ENCODE results near the gene DCLK1.

The DCLK1 gene

DNA sequence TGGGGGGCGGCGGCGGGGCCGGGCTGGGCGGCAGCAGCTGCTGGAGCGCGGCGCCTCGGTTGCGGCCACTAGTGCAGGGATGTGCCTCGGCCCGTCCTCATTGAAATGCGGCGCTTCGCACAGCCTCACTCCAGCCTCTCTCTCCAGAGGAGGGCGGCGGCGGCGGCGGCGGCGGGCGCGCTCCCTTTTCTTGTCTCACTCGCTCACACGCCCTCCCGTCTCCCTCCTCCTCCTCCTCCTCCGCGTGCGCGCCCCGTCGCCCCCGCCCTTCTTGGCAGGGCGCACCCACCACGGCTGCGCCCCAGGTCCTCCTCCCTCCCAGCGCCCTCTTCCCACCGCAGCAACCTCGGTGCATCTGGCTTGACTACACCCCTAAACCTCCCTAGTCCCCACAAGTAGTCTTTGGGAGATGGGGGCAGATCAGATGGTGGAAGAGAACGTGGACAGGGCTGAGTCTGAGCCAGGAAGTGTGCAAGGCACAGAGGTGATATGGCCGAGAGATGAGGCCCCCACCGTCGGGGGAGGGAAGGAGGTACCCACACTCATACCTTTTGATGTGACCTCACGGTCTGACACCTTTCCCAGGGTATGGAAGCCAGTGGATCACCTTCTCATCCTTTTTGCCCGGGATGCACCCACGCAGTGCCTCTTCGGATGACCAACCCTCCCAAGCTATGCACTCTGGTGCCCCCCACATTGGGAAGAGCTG lies at the start of gene DCLK1:
DCLK1 (minus strand) TSS at position 161 of the 709 bp plus-strand sequence.
- no peak for DNase-seq

DNA sequence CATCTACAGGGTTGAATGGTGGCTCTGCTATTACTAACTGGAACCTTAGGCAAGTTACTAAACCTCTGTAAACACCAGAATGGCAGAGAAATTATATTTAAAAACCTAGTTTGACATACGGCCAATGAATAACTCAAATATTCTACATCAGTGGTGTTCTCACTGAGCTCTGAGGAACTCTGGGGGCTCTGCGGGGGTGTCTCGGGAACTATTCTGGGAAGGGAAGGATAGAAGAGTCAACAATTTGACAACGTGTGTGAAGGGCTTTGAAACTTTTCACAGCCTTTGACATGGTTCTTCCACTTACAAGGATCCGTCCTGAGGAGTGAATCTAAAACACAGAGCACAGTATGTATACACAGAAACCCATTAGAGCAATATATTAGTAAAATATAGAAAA lies 44.4 kb upstream of the DCLK1 start:
- no peak for DNase-seq

DNA sequence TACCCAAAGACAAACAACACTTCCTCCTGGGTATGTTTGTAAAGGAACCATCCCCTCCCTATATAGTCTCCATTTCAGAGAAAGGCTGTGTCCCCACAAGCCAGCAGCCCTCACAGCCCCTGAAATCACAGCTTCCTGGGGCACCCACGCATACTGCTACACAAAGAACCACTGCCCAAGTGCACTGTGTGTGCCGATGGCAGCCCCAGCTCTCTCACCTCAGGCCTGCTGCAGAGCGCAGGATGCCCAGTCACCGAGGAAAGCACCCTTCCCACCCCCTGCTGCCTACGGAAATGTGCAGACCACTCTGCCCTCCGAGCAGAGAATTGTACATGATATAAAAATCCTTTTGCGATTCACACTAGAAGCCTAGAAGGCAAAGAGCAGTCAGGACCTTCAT lies 43.7 kb upstream of the DCLK1 start:
- no peak for DNase-seq

DNA sequence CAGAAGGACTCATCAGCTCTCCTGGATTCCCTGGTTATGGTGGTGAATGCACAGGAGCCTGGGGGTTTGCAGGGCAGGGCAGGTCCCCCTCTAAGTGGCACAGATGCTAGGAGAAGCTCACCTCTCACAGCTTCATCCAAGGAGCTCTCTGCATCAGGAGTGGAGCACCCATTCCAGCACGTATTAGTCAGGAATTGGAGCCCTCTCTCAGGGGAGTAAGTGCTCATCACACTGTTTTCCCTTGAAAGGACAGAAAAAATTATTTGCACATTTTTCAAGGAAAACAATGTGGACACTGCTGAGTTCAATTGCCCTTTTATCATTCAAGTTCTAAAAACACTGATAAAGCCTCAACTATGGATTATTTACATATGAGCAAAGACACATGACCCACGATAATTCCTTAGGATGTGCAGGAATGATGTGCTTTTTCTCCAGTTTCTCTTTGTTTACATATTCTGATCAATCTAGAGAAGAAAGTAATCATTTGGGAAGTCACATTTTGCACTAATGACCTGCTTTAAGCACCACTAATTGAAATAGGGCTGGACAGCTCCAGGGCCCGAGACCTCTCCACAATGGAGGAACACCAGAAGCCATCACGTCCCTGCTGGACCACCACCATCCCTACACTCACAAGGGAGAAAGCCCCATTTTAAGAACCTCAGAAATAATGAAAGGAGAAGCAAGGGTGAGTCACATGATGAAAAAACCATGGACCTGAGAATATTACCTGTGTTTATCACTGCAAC lies 42.6 kb upstream of the DCLK1 start:
- no peak for DNase-seq

DNA sequence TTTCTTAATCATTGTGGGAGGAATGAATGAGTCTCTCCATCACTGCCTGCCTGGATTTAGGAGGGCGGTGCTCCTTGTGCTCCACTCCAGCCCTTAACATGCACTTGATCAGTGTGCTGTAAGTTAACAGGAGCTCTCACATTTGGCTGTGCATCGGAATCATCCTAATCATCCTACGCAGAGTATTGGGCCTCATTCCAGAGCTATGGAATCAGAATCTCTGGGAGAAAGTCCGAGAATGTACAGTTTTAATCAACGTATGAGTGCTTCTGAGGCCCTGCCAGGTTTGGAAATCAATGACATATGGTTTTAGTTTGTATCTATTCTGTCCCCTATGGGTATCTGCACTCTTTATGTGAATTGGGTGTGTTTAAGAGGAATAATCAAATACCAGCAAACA lies 34.9 kb upstream of the DCLK1 start:
- no peak for DNase-seq

DNA sequence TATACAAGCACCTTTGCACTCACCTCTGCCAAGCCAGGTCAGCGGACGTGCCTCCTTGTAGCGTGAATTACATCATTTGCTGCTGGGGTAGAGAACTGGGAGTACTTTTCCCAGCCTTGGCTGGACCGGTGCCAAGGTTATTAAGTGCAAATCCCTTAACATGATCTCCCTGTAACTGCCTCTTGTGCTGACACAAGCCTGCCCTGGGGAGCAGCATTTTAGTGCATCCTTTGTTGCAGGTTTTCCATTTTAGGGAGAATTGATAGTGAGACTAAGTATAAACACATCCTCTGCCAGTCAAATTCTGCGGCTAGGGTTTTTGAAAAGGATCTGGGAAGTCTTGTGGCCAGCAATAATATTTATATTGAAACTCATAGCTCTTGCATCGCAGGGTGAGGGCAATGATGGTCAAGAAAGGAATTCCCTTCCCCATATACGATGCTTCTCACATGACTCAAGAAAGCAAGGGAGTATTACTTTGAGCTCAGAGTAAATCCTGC lies 32.7 kb upstream of the DCLK1 start:
- no peak for DNase-seq

DNA sequence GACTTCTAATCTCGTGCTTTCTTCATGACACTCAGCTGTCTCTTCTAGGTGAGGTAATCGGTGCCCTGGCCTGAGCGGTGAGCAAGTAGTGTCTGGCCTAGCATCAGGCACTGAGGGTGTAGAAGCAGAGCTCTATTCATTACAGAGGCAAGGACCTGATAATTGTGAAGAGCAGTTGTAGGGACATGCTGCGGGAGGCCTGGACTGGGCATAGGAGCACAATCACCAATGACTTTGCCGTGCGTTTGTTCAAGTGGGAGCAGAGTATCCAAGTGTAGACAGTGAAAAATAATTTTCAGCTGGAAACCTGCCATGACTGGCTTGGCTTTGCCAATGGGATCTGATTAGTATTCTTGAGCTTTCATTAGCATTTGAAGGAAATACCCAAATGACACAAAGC lies 32.1 kb upstream of the DCLK1 start:
- DNase-seq, result no peak

DNA sequence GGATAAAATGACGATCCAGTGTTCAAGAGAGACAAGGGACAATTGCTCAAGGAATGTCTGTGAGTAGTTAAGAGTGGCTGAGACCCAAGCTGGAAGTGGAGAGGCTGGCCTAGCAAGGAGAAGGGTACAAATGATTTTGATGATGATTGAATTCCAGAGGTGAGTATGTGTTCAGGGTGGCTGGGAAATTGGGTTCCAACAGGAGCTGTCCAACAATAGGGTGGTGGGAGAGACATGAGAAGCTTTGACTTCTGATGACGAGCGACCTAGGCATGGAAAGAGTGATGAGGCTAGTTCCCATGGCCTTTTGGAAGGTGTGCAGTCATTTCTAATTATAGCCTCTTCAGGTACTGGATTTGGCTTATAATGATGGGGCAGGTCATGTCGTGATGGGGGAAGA lies 29.1 kb upstream of the DCLK1 start:
- DNase-seq, result no peak

DNA sequence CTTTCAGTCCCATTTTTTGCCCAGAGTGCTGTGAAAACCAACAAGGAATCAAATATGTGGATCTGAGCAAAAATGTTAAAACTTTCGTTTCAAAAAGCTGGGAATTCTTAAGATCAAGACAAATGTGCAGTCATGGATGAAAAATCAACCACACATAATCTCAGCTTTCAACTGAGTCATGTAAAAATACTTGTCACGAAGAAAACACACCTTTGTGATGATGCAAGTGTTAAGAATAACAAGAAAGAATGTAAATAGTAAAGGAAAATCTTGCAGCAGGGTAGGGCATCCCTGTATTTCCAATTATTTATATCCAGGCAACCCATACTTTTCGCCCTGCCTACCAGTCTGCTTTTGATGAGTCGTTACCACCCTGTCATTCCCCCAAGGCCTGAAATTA lies 27.4 kb upstream of the DCLK1 start:
- no peak for DNase-seq

DNA sequence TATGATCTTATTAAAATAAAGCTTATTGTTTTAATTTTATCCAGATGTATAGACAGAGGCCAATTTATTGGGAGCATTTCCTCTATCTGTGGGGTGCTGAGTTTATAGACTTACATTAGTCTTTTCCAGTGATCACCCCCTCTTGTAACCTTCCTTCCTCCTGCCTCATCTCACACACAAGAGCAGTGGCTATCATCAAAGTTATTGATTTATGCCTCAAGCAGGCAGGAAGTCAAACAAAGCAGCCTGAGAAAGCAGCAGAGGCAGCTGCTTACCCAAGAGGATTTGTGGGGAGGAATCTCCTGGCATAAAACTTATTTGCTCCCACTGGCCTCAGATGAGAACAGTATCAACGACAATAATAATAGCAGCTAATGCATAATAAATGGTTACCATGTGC lies 26.3 kb upstream of the DCLK1 start:
- no peak for DNase-seq

DNA sequence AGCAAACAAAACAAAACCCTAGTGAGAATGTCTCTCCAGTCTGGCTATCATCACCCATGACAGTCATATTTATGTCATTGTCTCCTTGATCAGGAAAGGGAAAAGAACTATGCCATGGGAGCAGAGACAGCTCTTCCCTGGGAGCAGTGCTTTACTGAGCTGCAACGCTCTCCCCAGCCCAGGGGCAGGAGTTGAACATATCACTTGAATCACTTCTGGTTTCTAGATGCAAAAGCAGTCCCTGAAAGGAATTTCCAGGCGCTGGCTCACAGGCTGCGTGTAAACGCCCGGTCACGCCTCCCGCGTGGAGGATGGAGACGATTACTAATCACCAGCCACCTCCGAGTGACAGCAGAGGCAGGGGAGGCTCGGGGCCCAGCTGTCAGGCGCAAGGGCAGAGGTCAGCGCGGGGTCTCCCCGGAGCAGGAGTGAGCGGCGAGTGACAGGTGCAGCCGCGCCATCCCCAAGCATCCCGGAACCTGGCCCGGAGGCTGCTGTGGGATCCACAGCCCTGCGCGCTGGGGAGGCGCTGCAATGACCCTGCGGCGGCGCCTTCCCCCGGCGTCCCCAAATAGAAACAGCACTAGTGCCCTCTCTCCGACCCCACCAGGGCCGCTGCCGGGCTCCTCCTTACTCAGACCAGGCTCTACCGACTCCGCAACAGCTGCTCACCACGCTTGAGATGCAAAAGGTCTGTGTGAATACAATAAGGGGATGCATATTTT lies 23.5 kb upstream of the DCLK1 start:
- no peak for DNase-seq

DNA sequence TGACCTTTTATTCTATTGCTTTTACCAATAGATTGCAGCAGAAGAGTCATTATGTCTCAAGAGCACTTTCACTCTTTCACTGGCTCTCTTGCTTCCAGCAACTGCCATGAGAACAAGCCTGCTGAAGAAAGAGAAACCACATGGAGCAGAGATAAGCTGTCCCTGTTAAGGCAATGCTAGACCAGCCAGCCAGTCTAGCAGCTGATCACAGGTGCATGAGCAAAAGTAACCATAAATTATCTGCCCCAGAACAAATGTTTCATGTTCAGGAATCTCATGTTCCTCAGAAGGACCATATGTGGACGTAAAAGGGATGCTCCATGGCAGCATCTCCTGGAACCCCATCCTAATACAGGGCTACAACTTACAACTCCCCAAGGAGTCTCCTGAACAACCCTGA lies 20.4 kb upstream of the DCLK1 start:
- DNase-seq, result no peak

DNA sequence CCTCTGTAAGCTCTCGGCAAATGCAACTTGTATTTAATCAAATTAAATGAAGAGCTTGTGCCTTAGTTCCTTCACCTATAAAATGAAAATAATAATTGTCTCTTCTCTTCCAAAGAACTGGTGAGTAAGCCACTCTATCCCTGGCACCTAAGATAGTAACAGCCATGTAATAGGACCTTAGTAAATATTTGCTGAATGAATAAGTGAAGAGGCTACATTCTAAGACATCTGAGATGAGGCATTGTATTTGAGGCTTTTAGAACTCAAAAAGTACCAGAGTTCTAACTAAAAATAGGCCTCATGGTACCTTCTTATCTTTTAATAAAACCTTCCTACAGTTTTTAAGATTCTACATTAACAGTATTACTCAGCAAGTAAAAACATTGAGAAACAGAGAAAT lies 17.3 kb upstream of the DCLK1 start:
- no peak for DNase-seq

DNA sequence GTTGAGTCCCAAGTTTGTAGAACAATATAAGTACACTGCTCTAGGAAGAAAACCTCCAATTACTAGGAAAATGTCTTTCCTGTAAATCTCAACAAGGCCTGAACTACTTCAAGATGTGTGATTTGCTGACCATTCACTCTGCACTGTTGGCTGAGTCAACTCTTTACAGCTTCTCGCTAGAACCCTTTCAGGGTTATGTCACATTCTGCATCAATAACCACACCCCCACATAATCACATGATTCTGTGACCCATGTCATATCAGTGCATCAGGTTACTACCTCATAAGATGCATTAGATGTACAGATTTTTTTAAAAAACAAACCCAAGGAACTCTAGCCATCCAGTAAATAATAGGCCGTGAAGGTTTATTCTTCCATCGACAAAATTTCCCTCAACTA lies 16.1 kb upstream of the DCLK1 start:
- no peak for DNase-seq

DNA sequence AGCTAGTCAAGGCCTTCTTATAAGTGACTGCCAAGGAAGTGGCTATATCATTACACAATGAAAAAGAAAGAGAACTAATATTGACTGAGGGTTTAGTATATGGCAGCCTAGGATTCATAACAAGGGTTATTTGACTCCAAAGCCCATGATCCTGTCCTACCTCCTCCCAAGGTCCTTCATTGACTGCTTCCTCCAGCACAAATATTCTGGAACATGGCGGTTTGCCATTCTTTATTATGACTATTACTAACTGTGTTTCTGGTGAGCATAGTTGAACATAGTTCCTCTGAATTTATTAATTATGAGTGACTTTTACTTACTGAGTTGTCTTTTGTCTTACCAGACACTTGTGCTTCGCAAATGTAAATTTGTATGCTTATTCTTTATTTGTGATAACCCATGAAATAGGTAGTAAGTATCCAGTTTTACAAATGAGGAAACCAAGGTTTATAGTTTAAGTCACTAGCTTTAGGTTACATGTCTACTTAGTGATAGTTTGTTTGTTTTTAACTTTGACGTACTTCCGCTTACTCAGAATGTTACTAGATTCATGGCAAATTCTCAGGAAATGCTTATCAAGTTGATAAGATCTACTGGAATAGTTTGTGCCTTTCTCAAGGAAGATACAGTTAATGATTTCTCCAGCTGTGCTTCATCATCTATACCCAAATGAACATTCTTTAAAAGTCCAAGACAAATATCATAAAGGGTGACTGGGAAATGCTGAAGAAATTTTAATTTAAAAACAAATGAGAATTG lies 15.5 kb upstream of the DCLK1 start:
- no peak for DNase-seq

DNA sequence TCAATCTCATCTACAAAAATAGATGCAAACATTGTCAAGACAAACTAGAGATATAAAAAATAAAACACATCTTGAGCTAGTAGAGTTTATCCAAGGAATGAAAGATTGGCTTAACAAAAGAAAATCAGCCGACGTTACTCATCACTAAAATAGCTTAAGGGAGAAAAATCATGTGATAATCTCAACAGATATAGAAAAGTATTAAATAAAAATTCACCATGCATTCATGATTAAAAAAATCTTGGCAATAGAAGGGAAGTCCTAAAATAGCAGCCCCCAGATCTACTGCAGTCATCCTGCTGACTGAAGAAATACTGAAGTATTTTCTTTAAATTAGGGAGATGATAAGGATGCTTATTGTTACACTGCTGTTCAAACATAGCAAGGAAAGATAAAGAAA lies 12.6 kb upstream of the DCLK1 start:
- DNase-seq, result no peak

DNA sequence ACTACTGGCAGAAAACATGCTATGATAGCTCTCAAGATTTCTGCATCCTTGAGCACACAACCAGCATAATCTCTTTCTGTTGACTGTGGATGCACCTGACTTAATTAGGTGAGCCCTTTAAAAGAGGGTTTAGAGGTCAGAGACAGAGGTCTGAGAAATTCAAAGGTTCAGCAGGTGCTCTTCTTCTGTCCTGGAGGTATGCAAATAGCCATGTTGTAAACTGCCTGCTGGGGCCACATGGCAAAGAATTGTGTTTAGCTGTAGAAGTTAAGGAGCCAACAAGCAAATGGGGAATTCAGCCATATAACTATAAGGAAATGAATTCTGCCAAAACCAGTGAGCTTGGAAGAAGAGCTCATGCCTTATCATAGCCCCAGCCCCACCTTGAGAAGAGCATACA lies 11.6 kb upstream of the DCLK1 start:
- DNase-seq, result no peak

DNA sequence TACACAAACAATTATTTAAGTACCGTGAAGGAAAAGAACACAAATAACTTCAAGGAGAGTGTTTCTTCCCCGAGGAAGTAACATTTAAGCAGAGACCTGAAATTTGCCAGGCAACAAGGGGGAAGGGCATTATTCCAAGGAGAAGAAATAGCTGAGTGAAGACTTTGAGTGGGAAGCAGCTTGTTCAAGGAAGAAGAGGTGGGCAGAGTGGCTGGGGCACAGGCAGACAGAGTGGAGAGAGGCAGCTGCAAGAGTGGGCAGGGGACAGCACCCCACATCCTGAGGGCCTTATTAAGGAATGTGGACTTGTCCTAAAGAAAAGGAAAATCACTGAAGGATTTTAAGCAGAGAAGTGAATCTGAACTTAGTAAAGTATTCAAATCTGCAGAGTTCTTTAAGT lies 4.7 kb upstream of the DCLK1 start:
- DNase-seq, result no peak

DNA sequence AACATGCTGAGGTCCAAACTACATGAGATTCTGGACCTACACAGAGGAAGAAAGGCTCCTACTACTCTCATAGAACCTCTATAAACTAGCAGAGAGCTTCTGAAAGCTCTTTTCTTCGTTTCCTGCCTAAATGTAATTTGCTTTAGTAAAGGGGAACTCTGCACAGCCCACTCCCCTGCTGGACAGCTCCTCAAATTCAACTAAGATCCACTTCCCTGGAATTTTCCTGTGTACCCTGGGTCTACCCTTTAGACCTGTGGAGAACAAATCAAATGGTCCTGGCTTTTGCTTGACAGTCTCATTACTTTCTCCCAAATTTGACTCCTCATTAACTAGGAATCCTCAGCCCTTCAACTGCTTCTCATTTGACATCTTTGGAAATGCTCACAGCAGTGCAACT lies 3.5 kb upstream of the DCLK1 start:
- DNase-seq, result no peak

DNA sequence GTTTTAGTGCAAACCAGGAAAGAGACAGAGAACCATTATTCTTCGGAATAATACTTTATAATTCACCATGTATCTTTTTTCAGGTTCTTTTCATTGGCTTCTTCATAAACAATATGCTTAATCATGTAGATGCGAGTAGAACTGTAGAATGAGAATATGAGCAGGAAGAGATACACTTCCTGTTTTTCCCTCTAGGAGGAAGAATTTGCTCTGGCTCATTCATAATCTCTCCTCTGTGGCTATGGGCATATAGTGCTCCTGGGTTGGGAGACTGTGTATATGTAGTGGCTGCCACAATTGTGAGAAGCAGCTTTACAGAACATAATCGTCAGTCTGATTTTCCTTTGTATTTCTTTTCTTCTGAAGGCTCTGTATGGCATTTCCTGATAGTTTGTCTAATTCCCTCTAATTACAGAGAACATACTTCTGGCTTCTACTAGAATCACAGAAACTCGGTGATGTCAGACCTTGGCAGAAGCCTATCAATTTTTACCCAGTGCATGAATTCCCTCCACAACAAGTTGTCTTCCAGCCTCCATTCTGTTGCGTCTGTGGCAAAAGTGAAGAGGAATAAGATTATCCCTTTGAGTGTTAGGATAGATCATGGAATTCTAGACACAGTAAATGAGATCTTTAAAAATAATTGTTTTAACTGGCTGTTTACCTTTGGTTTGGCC lies 2.9 kb upstream of the DCLK1 start:
- no peak for DNase-seq

DNA sequence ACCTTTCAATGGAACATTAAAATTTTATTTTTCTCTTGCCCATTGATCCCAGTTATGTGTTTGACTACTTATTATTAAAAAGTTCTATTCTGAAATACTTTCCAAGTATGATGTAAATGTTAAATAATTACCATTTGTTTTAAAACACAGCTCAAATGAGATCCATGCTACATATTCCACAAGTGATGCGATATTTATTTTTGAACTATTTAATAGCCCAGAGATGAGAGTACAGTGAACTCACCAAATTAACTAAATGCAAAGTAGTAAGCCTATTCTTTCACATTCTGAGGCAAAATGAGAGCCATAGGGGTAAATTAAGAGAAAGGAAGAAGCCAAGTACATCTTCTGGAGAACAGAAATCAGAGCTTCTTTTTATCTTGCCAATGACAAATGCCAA lies 1.2 kb upstream of the DCLK1 start:
- no peak for DNase-seq

DNA sequence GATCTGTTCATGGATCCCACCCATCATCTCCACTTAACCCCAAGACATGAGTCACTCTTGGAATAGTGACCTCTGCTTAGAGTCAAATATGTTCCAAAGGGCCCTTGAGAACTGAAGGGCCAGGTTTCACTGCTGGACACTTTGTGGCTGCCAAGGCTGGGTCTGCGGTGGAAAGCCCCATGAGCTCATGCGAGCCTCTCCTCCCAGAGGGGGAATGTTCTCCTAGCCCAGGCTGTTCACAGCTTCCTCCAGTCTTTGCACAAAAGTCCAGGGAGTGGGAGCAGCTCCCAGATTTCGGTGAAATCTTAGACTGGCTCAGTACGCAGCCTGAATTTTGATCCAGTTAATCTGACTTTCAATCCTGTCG lies 732 bp upstream of the DCLK1 start:
- no peak for DNase-seq
